Calu3 (cell line): ENCODE data around the gene IL1RAPL2. TPM values are rescaled to one million over a fixed set of nuclear protein-coding genes. Genes with fewer than 3 reads are reported as not detected.
"Not testable (repeated sequence)": the region's sequence is repeated elsewhere in the genome, so short reads cannot be mapped to it uniquely, and the experiment has no call there.

Source experiments
- Bru-seq: library from RNA; stranded (reverse); fragments of 400-500 nt; gene quantifications from one replicate; lab custom pipeline; 2021; lab: Mats Ljungman, UMichigan
- BruChase-seq, 2 experiments: library from RNA; stranded (reverse); fragments of 400-500 nt; gene quantifications; one replicate each; lab custom pipeline; 2021; lab: Mats Ljungman, UMichigan
- BruUV-seq: library from RNA; stranded (reverse); fragments of 400-500 nt; replicated peaks from 2 replicates; lab custom pipeline; 2021; lab: Mats Ljungman, UMichigan
- CTCF ChIA-PET: fragments of 300-600 bp; sonication (Branson Sonifier 250); formaldehyde crosslinking; loops from one replicate; lab custom pipeline; 2022; ENCODE audit warnings: antibody characterized with exemption; lab: Charles Lee
- DNase-seq: peaks from one replicate; pipeline ENCODE4 v3.0.0; 2022
- H3K27ac Mint-ChIP-seq: one replicate; pipeline ENCODE4 v1.8.0; 2022; ENCODE audit warnings: mixed read lengths; ENCODE audit not compliant: unreplicated experiment
- H3K27me3 Mint-ChIP-seq: one replicate; pipeline ENCODE4 v1.8.0; 2022; ENCODE audit warnings: mixed read lengths; ENCODE audit not compliant: unreplicated experiment
- H3K36me3 Mint-ChIP-seq: one replicate; pipeline ENCODE4 v1.8.0; 2022; ENCODE audit warnings: mild to moderate bottlenecking, moderate library complexity, mixed read lengths; ENCODE audit not compliant: insufficient read depth, unreplicated experiment
- H3K4me1 Mint-ChIP-seq: one replicate; pipeline ENCODE4 v1.8.0; 2022; ENCODE audit warnings: mild to moderate bottlenecking, low read depth, mixed read lengths; ENCODE audit not compliant: unreplicated experiment
- H3K4me3 Mint-ChIP-seq: one replicate; pipeline ENCODE4 v1.8.0; 2022; ENCODE audit warnings: mild to moderate bottlenecking, low read depth, moderate library complexity, mixed read lengths; ENCODE audit not compliant: unreplicated experiment
- H3K9me3 Mint-ChIP-seq: one replicate; pipeline ENCODE4 v1.8.0; 2022; ENCODE audit warnings: low read depth, mixed read lengths; ENCODE audit not compliant: unreplicated experiment
- intact Hi-C: fragments of 100-400 bp; cut with micrococcal nuclease; formaldehyde crosslinking; loops from one replicate; pipeline ENCODE4 v1.10.0; 2022; ENCODE audit not compliant: unreplicated experiment
- long read RNA-seq: library from polyadenylated mRNA; stranded (forward); transcript quantifications from one replicate; pipeline ENCODE4 v2.0.0, GENCODE V29; 2022
- total RNA-seq: library from RNA; stranded (reverse); gene quantifications from 2 replicates; pipeline ENCODE4 v1.2.3, GENCODE V29; 2022
- TF ChIP-seq, protein P1 (sequence below): fragments of 200-600 bp; IDR thresholded peaks from one replicate; pipeline ENCODE4 v1.8.0; 2022; ENCODE audit warnings: antibody characterized with exemption; ENCODE audit not compliant: unreplicated experiment

IL1RAPL2 gene
- not detected in 2 replicates for total RNA-seq
- Bru-seq, nascent RNA = percentile 12 among the genes with signal in this experiment
- BruChase-seq, experiment 1, labeled RNA remaining after a 6-hour chase = percentile 17 among the genes with signal in this experiment
- percentile 15 among the genes with signal in this experiment for BruChase-seq, experiment 2, labeled RNA remaining after a 2-hour chase
- long read RNA-seq = 0 reads

DNA sequence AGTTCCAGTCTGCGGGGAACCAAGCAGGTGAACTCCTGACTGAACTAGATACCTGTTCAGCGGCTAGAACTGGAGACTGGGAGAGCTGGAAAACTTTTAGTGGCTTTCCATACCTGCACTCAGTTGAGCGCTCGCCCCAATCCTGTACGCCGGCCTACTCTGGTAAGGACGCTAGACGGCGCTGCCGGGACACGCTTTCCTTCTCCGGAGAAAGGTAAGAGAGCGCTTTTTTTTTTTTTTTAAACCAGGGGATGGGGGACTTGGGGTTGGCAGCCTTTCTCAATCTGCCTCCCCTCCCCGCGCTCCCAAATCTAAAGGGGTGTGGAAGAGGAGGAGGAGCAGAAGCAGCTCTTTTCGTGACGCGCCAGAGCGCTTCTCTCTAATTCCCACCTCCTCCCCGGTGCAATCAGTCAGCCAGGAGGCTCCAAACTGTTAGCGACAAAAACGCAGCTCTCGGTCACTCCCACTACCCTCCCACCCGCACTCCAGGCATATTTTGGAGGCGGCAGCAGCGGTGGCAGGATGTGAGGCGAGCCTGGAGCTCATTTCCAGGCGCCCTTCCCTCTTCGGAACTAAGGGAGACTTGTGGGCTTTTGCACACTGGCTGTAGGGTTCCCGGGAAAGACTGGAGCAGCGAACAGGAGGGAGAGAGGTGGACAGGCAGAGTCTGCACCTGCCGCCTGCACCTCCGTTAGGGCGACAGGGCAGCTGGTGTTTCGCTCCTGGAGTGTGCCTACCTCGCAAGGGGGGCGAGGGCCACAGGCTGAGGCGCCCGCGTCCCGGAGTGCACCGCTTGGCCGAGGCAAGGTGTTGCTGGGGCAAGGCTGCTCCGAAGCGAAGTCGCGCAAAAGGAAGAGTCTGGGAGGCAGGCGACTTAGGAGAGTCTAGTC lies at the start of gene IL1RAPL2:
Gene IL1RAPL2 (plus strand): TSS at position 409 of the 890 bp plus-strand sequence.
- BruUV-seq = no TSS peak
- intact Hi-C loops = loop anchor here (1.0 to 10.0 kb wide), 4 partner anchors 101 to 357 kb away; no protein-coding TSS in a partner anchor
- Mint-ChIP-seq H3K9me3 (no peaks in the 10 kb centered on the region), H3K27ac (no peak within 1 kb of the TSS), H3K36me3 (peaks cover 5% of the 10 kb centered on the region), H3K4me1 (no peaks in the 10 kb centered on the region), H3K4me3 (peak within 1 kb of the TSS; percentile 76), H3K27me3 (peaks cover 74% of the 10 kb centered on the region)
- TF ChIP-seq, protein P1, sequence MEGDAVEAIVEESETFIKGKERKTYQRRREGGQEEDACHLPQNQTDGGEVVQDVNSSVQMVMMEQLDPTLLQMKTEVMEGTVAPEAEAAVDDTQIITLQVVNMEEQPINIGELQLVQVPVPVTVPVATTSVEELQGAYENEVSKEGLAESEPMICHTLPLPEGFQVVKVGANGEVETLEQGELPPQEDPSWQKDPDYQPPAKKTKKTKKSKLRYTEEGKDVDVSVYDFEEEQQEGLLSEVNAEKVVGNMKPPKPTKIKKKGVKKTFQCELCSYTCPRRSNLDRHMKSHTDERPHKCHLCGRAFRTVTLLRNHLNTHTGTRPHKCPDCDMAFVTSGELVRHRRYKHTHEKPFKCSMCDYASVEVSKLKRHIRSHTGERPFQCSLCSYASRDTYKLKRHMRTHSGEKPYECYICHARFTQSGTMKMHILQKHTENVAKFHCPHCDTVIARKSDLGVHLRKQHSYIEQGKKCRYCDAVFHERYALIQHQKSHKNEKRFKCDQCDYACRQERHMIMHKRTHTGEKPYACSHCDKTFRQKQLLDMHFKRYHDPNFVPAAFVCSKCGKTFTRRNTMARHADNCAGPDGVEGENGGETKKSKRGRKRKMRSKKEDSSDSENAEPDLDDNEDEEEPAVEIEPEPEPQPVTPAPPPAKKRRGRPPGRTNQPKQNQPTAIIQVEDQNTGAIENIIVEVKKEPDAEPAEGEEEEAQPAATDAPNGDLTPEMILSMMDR = peak; percentile 68
- CTCF ChIA-PET = interaction anchor here (0.6 to 1.9 kb wide), 9 partner anchors 10 to 624 kb away, joined by 3 to 8 read pairs (median 4); no protein-coding TSS in a partner anchor
- peak; percentile 68 for DNase-seq

DNA sequence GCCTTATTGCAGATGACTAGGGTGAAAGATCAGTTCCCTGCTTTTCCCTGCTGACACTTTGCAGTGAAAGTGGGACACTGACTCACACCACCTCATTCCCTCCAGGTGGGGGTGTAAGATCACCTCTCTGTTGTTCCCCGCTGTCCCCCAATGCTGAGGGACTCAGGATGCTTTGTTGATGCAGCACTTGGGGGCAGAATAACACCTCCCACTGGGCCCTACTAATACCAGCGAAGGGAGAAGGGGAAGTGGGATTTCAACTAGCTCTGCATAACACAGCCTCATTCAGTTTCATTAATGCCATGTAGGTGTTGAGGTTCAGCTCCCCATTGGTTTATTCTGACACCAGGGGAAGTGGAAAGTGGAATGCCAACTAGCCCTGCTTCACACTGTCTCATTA lies 43.6 kb upstream of the IL1RAPL2 start:
- Mint-ChIP-seq H3K27me3 (peaks cover 14% of the 10 kb centered on the region), H3K27ac (no peak overlapping the region), H3K4me1 (no peaks in the 10 kb centered on the region), H3K36me3 (no peaks in the 10 kb centered on the region), H3K4me3 (no peak overlapping the region), H3K9me3 (peaks cover 4% of the 10 kb centered on the region)
- TF ChIP-seq, protein P1 = no peak
- CTCF ChIA-PET = no interaction called here
- DNase-seq = no peak
- intact Hi-C loops = no loop called here
- no TSS peak for BruUV-seq

DNA sequence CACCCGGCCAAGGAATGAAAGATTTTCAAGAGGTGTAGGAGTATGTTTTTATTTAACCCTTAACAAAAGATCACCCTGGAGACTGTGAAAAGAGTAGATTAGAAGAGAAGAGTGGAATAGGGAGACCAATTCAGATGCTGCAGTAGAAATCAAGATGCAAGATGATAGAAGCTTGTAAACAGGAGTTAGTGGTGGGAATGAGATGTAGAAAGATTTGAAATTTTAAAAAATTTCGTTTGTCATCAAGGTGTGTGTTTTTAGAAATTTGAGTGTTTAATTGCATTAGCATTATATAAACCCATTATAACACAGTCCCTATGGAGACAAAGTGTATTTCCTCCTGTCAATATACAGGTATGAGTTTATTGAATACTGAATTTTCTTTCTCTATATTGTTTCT lies 42.1 kb upstream of the IL1RAPL2 start:
- Mint-ChIP-seq H3K4me1 (no peaks in the 10 kb centered on the region), H3K4me3 (no peak overlapping the region), H3K36me3 (no peaks in the 10 kb centered on the region), H3K27me3 (peaks cover 14% of the 10 kb centered on the region), H3K9me3 (peaks cover 4% of the 10 kb centered on the region), H3K27ac (no peak overlapping the region)
- no peak for DNase-seq
- intact Hi-C loops = no loop called here
- TF ChIP-seq, protein P1 = no peak
- CTCF ChIA-PET = no interaction called here
- BruUV-seq = no TSS peak

DNA sequence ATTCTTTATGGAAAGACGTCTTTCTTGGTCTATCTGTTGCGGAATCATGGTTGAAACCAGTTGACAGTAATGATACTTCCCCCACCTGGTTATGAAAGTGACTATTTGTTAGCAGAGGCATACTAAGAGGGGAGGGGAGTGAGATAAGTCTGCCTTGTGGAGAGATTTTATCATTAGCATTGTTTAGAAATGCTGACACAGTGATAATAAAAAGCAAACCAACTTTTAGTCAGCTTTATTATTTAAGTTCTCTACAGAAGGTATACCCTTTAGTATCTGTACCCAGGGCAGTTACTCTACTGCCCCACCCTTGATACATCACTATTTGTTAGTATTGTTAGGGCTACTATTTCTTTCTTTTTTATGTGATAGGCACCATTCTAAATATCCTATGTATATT lies 26.9 kb upstream of the IL1RAPL2 start:
- Mint-ChIP-seq H3K9me3 (no peaks in the 10 kb centered on the region), H3K27me3 (peaks cover 15% of the 10 kb centered on the region), H3K27ac (no peak overlapping the region), H3K36me3 (no peaks in the 10 kb centered on the region), H3K4me1 (no peaks in the 10 kb centered on the region), H3K4me3 (no peak overlapping the region)
- TF ChIP-seq, protein P1 = no peak
- BruUV-seq = no TSS peak
- intact Hi-C loops = no loop called here
- DNase-seq = no peak
- CTCF ChIA-PET = no interaction called here

DNA sequence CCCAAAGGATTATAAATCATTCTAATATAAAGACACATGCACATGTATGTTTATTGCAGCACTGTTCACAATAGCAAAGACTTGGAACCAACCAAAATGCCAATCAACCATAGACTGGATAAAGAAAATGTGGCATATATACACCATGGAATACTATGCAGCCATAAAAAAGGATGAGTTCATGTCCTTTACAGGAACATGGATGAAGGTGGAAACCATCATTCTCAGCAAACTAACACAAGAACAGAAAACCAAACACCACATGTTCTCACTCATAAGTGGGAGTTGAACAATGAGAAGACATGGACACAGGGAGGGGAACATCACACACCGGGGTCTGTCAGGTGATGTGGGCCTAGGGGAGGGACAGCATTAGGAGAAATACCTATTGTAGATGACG lies 23.6 kb upstream of the IL1RAPL2 start:
- H3K27ac Mint-ChIP-seq, intact Hi-C loops, H3K9me3 Mint-ChIP-seq, H3K36me3 Mint-ChIP-seq, H3K4me3 Mint-ChIP-seq, CTCF ChIA-PET, H3K4me1 Mint-ChIP-seq, DNase-seq, BruUV-seq: not testable (repeated sequence)
- peaks cover 38% of the 10 kb centered on the region for H3K27me3 Mint-ChIP-seq
